GM18519 (cell line): ENCODE results near the gene FCN2.

Source experiments
- ATAC-seq: cut with Tn5 transposase; IDR thresholded peaks from one replicate; pipeline ENCODE4 v1.9.1; 2021; ENCODE audit warnings: mild to moderate bottlenecking, moderate library complexity; ENCODE audit not compliant: unreplicated experiment, low FRiP score

Gene FCN2

DNA sequence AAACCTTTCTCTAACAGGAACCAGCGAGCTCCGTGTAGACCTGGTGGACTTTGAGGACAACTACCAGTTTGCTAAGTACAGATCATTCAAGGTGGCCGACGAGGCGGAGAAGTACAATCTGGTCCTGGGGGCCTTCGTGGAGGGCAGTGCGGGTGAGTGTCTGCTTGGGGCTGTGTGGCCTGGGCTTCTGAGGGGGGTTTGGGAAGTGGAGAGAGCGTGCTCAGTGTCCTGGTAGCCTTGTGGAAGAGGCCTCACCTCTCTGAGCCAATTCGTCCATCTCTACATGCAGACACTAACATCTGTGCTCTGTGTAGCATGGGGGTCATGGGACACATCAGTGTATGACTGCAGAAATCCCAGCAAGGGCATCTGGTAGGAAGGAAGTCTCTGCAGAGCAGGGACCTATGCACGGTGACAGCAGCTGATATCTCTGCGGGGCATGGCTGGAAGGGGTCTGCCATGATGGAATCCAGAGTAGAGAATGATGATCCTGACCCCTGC, 5.9 kb downstream of the FCN2 start:
- ATAC-seq, result no peak

DNA sequence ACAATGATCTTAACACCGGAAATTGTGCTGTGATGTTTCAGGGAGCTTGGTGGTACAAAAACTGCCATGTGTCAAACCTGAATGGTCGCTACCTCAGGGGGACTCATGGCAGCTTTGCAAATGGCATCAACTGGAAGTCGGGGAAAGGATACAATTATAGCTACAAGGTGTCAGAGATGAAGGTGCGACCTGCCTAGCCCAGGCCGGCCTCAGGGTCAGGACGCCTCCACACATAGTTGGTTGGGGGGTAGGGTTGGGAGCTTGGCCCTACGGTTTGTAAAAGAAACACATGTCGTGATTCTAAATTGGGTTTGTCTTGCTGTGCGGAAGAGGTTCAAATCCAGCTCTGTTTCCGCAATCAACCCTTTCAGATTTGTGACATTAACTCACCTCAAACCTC, 6.6 kb downstream of the FCN2 start:
- no peak for ATAC-seq

DNA sequence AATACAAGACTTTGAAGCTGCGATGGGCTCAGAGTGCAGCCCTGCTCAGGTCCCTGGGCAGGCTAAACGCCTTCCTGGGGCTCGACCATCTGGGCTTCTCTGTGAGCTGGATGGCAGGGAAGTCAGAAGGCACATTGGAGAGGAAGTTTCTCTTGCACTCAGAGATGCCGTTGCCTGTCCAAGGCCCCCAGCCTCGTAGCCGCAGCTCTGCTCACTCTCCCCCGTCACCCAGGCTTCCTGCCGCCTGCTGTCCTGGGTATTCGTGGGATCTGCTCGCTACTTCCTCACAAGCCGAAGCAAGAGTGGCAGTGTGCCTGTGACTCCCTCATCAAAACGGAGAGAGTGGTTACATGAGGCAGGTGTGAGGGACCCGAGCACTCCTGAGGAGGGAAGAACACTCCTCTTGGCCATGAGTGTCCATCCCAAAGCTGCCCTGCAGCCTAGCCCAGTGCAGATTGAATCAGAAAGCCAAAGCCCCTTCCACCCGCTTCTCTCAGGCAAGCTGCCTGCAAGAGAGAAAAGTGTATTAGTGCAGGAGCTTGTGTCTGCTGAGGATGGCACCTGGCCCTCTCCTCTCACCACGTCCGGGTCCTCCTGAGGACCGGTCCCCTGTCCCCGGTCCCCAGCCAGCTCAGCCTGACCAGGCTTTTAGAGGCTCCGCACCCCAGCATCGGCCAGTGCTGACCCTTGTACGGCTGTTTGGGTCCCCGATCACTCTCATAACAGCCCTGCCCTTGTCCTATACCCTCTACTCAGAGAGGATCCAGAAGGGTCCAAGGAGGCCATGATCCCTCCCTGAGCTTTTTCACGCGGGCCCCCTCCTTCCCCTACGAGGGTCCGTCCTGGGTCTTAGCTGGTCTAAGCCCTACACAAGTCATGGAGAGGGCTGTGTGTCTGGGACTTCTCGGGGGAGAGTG, 7.3 kb downstream of the FCN2 start:
- ATAC-seq, result no peak

DNA sequence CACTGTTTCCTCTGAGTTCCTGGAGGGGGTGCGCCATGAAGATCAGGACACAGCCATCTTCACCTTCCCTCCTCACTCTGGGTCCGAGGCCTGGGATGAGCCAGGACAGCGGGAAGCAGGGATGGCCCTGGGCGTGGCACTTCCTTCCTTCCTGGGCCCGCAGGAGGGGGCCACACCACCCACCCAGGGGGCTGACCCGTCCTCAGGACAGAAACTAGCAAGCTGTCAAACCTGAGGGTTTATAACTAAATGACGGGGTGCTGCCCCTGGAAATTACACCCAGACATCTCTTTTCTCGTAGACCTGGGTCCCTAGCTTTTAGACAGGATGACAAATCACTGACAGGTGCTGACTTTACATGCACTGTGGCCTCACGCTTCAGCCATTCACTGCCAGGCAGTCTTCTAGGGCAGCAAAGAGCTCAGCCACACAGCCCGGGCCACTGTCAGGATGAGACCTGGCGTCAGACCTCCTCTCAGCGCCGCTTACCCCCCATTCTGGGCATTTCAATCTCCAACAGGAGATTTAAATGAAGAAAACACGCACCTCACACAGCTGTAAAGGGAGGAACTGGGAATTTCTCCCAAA, 8.1 kb downstream of the FCN2 start:
- ATAC-seq, result no peak

GRCh38 chr9:134889386-134890154, 9.0 kb downstream of the FCN2 start:
- ATAC-seq, result no peak

GRCh38 chr9:134890155-134890495, 9.5 kb downstream of the FCN2 start:
- no peak for ATAC-seq

DNA sequence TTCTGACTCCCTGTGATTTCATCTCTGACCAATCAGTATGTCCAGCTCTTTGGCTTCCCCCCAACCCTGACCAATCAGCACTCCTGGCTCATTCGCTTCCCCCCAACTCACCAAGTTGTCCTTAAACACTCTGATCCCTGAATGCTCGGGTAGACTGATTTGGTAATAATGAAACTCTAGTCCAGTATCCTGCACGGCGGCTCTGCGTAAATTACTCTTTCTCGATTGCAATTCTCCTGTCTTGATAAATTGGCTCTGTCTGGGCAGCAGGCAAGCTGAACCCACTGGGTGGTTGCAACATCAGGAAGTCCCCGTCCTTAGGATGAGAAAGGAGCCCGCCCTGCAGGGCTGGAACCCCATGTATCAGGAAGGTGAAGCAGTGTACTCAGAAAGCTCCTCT, 10.4 kb downstream of the FCN2 start:
- no peak for ATAC-seq

GRCh38 chr9:134891713-134892112, 11.1 kb downstream of the FCN2 start:
- no peak for ATAC-seq

DNA sequence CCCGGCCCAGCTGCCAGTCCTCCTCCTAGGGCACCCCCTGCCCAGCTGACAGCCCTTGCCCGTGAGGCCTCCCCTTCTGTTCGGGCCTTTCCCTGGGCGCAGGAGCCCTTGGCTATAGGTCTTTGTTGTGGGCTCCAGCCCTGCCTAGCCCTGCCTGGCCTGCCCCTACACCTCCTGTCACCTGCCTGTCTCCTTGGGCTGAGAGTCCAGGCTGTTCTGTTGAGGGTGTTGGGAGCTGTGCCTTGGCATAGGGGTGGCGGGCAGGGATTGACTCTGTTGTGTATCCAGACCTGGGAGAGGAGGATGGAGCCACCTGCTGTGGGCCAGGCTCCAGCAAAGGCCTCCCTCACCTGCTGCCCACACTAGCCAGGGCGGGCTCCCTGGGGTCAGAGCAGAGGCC, 11.6 kb downstream of the FCN2 start:
- ATAC-seq, result no peak

GRCh38 chr9:134892820-134893420, 12.3 kb downstream of the FCN2 start:
- ATAC-seq, result no peak

- ATAC-seq, result no peak
Observed at GRCh38 chr9:134894136-134894860, 13.7 kb downstream of the FCN2 start.

- no peak for ATAC-seq
Observed at GRCh38 chr9:134895097-134895496, 14.5 kb downstream of the FCN2 start.

DNA sequence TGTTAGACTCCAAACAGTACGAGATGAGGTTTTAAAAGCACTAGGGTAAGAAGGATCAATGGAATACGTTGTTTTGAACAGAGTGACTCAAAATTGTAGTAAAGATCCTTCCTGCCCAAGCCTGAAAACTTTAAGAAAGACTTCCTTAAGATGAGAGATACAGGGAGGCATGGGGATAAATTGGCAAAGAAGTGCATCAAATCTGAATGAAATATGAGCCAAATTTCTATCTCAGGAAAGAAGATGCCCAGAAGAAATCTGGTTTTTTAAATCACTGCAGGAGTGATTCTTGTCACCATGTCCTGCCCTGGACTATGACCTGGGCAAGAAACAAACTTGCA, 14.9 kb downstream of the FCN2 start:
- no peak for ATAC-seq

- no peak for ATAC-seq
Observed at GRCh38 chr9:134895908-134896833, 15.6 kb downstream of the FCN2 start.

- no peak for ATAC-seq
Observed at GRCh38 chr9:134896834-134897583, 16.4 kb downstream of the FCN2 start.

DNA sequence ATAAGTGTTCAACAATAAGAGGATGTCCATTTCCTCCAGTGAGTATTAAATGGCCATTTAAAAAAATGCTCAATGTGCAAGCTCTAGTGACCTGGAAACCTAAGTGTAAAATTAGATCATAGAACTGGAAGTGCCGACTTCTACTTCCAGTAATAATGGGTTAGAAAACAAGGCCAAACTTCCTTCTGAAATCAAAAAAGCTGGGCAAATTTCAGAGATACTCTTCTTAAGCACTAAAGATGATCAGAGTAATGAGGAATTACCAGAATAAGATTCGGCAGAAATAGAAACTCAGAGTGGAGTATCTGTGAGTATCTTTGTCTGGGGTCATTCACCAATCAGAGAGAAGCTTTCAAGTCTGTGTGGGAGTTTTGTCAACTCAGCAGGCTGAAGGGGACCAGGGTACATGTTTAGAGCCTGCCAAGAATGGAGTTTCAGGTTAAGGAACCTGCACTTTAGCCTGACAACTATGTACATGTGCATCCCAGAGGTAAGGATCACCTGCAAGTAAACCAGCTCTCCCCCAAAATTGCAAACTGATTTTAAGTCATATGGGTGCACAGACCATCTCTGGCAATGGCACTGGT, 17.1 kb downstream of the FCN2 start:
- no peak for ATAC-seq

GRCh38 chr9:134898319-134898718, 17.7 kb downstream of the FCN2 start:
- no peak for ATAC-seq

DNA sequence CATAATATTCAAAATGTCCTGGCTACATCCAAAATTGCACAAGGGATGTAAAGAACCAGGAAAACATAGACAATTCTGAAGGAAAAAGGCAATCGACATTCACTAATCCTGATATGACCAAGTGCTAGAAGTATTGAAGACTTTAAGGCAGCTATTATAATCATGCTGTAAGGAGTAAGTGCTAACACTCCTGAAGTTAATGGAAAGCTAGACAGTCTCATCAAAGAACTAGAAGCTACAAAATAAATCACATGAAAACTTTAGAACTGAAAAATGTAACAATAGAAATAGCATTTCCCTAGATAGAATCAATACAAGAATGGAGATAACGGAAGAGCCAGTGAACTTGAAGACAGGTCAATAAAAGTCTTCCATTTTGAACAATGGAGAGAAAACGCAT, 18.6 kb downstream of the FCN2 start:
- no peak for ATAC-seq
